ENCODE results near the gene CDH7. TPM values are rescaled to one million over a fixed set of nuclear protein-coding genes. Genes with fewer than 3 reads are reported as not detected.

CDH7 gene
- total RNA-seq, 1 donor from 2014 or later: not detected

DNA sequence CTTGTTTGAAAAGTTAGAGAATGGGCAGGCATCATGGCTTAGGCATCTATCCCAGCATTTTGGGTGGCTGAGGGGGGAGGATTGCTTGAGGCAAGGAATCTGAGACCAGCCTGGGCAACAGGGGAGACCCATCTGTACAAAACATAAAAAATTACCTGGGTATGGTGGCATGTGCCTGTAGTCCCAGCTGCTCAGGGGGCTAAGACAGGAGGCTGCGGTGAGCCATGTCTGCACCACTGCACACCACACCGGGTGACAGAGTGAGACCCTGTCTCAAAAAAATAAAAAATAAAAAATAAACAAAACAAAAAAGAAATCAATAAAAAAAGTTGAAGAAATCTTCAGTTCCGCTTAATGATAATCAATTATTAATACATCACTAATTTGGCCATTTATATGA, 146.5 kb downstream of the CDH7 start:
- TF ChIP-seq, protein P1, sequence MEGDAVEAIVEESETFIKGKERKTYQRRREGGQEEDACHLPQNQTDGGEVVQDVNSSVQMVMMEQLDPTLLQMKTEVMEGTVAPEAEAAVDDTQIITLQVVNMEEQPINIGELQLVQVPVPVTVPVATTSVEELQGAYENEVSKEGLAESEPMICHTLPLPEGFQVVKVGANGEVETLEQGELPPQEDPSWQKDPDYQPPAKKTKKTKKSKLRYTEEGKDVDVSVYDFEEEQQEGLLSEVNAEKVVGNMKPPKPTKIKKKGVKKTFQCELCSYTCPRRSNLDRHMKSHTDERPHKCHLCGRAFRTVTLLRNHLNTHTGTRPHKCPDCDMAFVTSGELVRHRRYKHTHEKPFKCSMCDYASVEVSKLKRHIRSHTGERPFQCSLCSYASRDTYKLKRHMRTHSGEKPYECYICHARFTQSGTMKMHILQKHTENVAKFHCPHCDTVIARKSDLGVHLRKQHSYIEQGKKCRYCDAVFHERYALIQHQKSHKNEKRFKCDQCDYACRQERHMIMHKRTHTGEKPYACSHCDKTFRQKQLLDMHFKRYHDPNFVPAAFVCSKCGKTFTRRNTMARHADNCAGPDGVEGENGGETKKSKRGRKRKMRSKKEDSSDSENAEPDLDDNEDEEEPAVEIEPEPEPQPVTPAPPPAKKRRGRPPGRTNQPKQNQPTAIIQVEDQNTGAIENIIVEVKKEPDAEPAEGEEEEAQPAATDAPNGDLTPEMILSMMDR (IDR thresholded peaks at IDR 0.05): no peak
- POLR2A ChIA-PET: no interaction called here
- H3K4me1 Mint-ChIP-seq: no peaks in the 10 kb centered on the region
- ATAC-seq (ENCODE audit: low read depth) (no peak), DNase-seq (no peak)
- intact Hi-C loops (cut with micrococcal nuclease): no loop called here
- no peaks in the 10 kb centered on the region for H3K27me3 Mint-ChIP-seq
- no peak overlapping the region for H3K27ac Mint-ChIP-seq
- H3K4me3 Mint-ChIP-seq: no peak overlapping the region
- peaks cover 6% of the 10 kb centered on the region for H3K9me3 Mint-ChIP-seq
- CTCF ChIA-PET: no interaction called here
- no peaks in the 10 kb centered on the region for H3K36me3 Mint-ChIP-seq (ENCODE audit: low read depth)

DNA sequence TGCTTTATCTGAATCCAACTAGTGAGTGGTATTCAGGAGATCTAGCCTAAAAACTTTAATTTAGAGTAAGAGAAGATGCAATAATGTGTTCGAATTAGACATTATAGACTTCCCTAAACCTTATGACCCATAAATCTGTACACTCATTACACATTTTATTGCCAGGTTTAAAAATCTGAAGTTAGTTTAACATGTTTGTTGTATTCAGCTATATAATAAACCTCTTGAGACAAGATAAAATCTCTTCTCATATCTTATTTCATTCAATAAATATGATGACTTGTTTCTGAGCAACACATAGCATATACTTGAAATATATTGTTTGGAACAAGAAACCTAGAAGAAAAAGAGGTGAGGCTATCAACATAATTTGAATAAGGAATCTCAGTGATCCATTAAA, 150.7 kb downstream of the CDH7 start:
- Mint-ChIP-seq H3K36me3 (ENCODE audit: low read depth) (no peaks in the 10 kb centered on the region), H3K4me3 (no peak overlapping the region), H3K4me1 (no peaks in the 10 kb centered on the region), H3K9me3 (peaks cover 2% of the 10 kb centered on the region), H3K27me3 (no peaks in the 10 kb centered on the region), H3K27ac (no peak overlapping the region)
- CTCF ChIA-PET: no interaction called here
- intact Hi-C loops (cut with micrococcal nuclease): no loop called here
- POLR2A ChIA-PET: no interaction called here
- ATAC-seq (ENCODE audit: low read depth): no peak
- DNase-seq: no peak
- TF ChIP-seq, protein P1 (IDR thresholded peaks at IDR 0.05): no peak

DNA sequence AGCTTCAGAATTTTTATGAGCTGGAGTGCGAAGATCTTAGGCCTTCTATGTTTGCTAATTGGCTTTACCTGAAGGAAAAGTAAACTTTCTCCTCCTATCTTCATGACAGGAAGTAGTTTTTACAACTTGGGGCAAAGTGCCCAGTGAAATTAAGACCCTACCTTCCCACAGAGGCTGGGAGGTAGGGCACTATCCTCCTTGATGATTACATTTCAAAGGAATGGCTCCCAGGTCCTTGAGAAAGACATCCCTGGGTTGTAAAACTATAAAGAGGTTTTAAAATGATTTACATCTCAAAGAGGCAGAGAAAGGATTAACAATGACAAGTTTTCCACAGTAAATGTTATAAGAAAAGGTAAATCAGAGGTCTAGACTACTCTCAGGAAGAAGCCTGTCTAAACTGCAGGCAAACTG, 155.8 kb downstream of the CDH7 start:
- H3K27me3 Mint-ChIP-seq: no peaks in the 10 kb centered on the region
- intact Hi-C loops (cut with micrococcal nuclease): no loop called here
- no peak for DNase-seq
- TF ChIP-seq, protein P1 (IDR thresholded peaks at IDR 0.05): no peak
- no peaks in the 10 kb centered on the region for H3K4me1 Mint-ChIP-seq
- CTCF ChIA-PET: no interaction called here
- H3K4me3 Mint-ChIP-seq: no peak overlapping the region
- H3K27ac Mint-ChIP-seq: no peak overlapping the region
- POLR2A ChIA-PET: no interaction called here
- no peak for ATAC-seq (ENCODE audit: low read depth)
- no peaks in the 10 kb centered on the region for H3K9me3 Mint-ChIP-seq
- no peaks in the 10 kb centered on the region for H3K36me3 Mint-ChIP-seq (ENCODE audit: low read depth)

DNA sequence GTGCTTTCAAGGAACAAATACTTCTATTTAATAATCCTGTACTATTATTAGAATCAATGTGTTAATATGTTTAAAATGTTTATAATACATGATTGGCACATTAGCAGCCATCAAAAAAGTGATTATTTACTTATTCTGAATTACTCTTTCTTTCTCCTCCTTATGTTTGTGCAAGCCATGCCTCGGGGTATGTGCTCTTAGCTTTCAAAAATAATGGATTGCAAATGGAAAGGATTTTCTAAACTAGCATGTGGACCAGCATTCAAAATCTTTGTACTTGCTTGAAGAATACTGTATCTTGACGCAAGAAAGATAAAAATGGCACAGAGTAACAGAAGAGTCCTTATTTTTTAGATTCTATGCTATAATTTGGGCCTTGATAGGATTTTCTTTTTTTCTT, 156.5 kb downstream of the CDH7 start:
- TF ChIP-seq, protein P1 (IDR thresholded peaks at IDR 0.05): no peak
- DNase-seq (no peak), ATAC-seq (ENCODE audit: low read depth) (no peak)
- Mint-ChIP-seq H3K27me3 (no peaks in the 10 kb centered on the region), H3K27ac (no peak overlapping the region), H3K4me3 (no peak overlapping the region), H3K9me3 (no peaks in the 10 kb centered on the region), H3K36me3 (ENCODE audit: low read depth) (no peaks in the 10 kb centered on the region), H3K4me1 (no peaks in the 10 kb centered on the region)
- intact Hi-C loops (cut with micrococcal nuclease): no loop called here
- ChIA-PET POLR2A (no interaction called here), CTCF (no interaction called here)

DNA sequence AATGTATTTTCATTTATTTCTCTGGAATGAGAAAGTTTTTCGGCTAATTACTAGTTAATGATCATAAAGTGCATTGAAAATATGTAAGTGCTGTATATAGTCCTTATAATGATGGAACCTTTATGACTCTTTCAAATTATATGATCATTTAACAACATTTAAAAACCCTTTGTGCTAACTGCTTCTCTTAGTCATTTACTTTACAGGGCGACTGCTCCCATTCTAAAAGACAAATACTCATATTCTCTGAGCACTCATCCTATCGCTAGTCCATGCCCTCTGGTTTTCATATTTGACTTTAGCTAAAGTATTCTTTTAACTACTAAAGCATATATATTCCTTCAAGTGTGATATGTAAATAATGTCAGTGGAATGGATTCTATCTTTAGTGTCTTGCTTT, 168.2 kb downstream of the CDH7 start:
- TF ChIP-seq, protein P1 (IDR thresholded peaks at IDR 0.05): no peak
- DNase-seq (no peak), ATAC-seq (ENCODE audit: low read depth) (no peak)
- Mint-ChIP-seq H3K9me3 (no peaks in the 10 kb centered on the region), H3K4me1 (no peaks in the 10 kb centered on the region), H3K27me3 (no peaks in the 10 kb centered on the region), H3K27ac (no peak overlapping the region), H3K36me3 (ENCODE audit: low read depth) (no peaks in the 10 kb centered on the region), H3K4me3 (no peak overlapping the region)
- intact Hi-C loops (cut with micrococcal nuclease): no loop called here
- CTCF ChIA-PET: no interaction called here
- POLR2A ChIA-PET: no interaction called here

Measured in activated B cell treated with CpG ODN at 0.5 μM for 24 hours (primary cell).